ENCODE results near the gene TIGD4.

DNA sequence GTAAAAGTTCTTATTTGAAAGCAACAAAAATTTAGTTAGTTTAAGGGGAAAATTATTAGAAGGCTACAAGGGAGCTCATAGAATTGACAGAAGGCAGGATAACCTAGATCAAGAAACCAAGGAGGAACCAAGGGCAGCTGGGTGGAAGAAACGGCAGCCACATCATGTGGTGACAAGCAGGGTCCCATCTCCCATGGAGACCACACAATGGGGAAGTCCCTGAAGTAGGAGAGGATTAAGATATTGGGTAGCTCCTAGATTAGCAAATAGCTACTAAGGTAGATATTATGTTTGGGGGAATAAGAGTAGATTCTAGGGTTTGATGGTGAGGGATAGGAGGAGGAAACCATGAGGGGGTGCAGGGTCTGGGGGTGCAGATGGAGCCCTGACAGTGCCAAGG lies 51.7 kb downstream of the TIGD4 start:
- TF ChIP-seq, protein P1, sequence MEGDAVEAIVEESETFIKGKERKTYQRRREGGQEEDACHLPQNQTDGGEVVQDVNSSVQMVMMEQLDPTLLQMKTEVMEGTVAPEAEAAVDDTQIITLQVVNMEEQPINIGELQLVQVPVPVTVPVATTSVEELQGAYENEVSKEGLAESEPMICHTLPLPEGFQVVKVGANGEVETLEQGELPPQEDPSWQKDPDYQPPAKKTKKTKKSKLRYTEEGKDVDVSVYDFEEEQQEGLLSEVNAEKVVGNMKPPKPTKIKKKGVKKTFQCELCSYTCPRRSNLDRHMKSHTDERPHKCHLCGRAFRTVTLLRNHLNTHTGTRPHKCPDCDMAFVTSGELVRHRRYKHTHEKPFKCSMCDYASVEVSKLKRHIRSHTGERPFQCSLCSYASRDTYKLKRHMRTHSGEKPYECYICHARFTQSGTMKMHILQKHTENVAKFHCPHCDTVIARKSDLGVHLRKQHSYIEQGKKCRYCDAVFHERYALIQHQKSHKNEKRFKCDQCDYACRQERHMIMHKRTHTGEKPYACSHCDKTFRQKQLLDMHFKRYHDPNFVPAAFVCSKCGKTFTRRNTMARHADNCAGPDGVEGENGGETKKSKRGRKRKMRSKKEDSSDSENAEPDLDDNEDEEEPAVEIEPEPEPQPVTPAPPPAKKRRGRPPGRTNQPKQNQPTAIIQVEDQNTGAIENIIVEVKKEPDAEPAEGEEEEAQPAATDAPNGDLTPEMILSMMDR (IDR thresholded peaks at IDR 0.05) = no peak
- no peak for TF ChIP-seq POLR2A (IDR thresholded peaks at IDR 0.05)

Measured in body of pancreas (tissue), 4 donors.